Gastrocnemius medialis (tissue), 4 donors: ENCODE measurements around the gene NDOR1.

Experiments
- CTCF ChIP-seq, 5 experiments: fragments of 450-650 bp in 3 of 5; fragments of 200-600 bp in 2 of 5; sonication (generic) in 2 of 5; IDR thresholded peaks in 4 of 5; conservative IDR thresholded peaks in 1 of 5; 1 replicate in 4 of 5; 2 replicates in 1 of 5; pipeline ENCODE4 v1.5.1; 2016 to 2019; ENCODE audit warnings: antibody characterized with exemption in 5 of 5, mild to moderate bottlenecking in 3 of 5, moderate library complexity in 3 of 5
- POLR2A ChIP-seq, 2 donors: fragments of 450-650 bp; IDR thresholded peaks; one replicate each; pipeline ENCODE4 v1.6.1; 2017; ENCODE audit warnings: antibody characterized with exemption in 2 of 2, mild to moderate bottlenecking in 2 of 2, moderate library complexity in 2 of 2

GRCh38 chr9:137237759-137238726 lies 32.5 kb downstream of the NDOR1 start:
- no peak for TF ChIP-seq CTCF (IDR thresholded peaks at IDR 0.05 in 4 of 5, conservative IDR thresholded peaks at IDR 0.05 in 1 of 5)
- TF ChIP-seq POLR2A (IDR thresholded peaks at IDR 0.05): no peak
